Endodermal cell (in vitro differentiated cells): ENCODE results near the gene ACSL3. TPM values are rescaled to one million over a fixed set of nuclear protein-coding genes. Genes with fewer than 3 reads are reported as not detected.

ENCODE experiments used
- DNase-seq: peaks from one replicate; pipeline ENCODE4 v3.0.0-alpha.2; 2017
- H3K27ac ChIP-seq: 2 replicates; pipeline ENCODE4 v1.5.1; 2013; ENCODE audit warnings: mild to moderate bottlenecking, low read depth, low read length, moderate library complexity
- H3K27me3 ChIP-seq: 2 replicates; pipeline ENCODE4 v1.6.1; 2013; ENCODE audit warnings: mild to moderate bottlenecking, low read length, moderate library complexity; ENCODE audit not compliant: insufficient read depth, control insufficient read depth, poor library complexity, severe bottlenecking
- H3K36me3 ChIP-seq: 2 replicates; pipeline ENCODE4 v1.7.0; 2013; ENCODE audit warnings: mild to moderate bottlenecking, low read length, moderate library complexity; ENCODE audit not compliant: control insufficient read depth, insufficient read depth
- H3K4me1 ChIP-seq: one replicate; pipeline ENCODE4 v1.7.0; 2013; ENCODE audit warnings: low read length; ENCODE audit not compliant: control insufficient read depth, insufficient read depth
- H3K4me3 ChIP-seq: 2 replicates; pipeline ENCODE4 v1.5.1; 2013; ENCODE audit warnings: mild to moderate bottlenecking, low read length, moderate library complexity
- H3K9ac ChIP-seq: 2 replicates; pipeline ENCODE4 v1.6.1; 2013; ENCODE audit warnings: mild to moderate bottlenecking, low read length, moderate library complexity; ENCODE audit not compliant: poor library complexity, severe bottlenecking; ENCODE audit errors: extremely low read depth
- H3K9me3 ChIP-seq: 2 replicates; pipeline ENCODE4 v1.6.1; 2013; ENCODE audit warnings: mild to moderate bottlenecking, low read length, moderate library complexity; ENCODE audit not compliant: control insufficient read depth
- H3K27ac Mint-ChIP-seq: 2 replicates; pipeline ENCODE4 v1.8.0; 2020; ENCODE audit warnings: mixed read lengths
- H3K27me3 Mint-ChIP-seq: 2 replicates; pipeline ENCODE4 v1.8.0; 2021; ENCODE audit warnings: mild to moderate bottlenecking, mixed read lengths; ENCODE audit not compliant: insufficient read depth
- H3K36me3 Mint-ChIP-seq: 2 replicates; pipeline ENCODE4 v1.8.0; 2020; ENCODE audit warnings: low read depth, mixed read lengths
- H3K4me1 Mint-ChIP-seq: 2 replicates; pipeline ENCODE4 v1.8.0; 2020; ENCODE audit warnings: mixed read lengths
- H3K4me3 Mint-ChIP-seq: 2 replicates; pipeline ENCODE4 v1.8.0; 2020; ENCODE audit warnings: mild to moderate bottlenecking, moderate library complexity, mixed read lengths
- H3K9me3 Mint-ChIP-seq: 2 replicates; pipeline ENCODE4 v1.8.0; 2020; ENCODE audit warnings: mild to moderate bottlenecking, mixed read lengths
- CTCF ChIP-seq: fragments of 200-600 bp; sonication (generic); conservative IDR thresholded peaks from 2 replicates; pipeline ENCODE4 v1.5.0; 2021; ENCODE audit warnings: antibody characterized with exemption, mild to moderate bottlenecking
- WGBS, 2 experiments: methylation state at CpG; one replicate each; pipeline versions ENCODE4 v1.1.5 to v1.1.7; 2013; ENCODE audit warnings: missing lambda C conversion rate in 2 of 2, mixed read lengths in 1 of 2; ENCODE audit not compliant: insufficient coverage in 1 of 2, insufficient read length in 1 of 2; 5-methylcytosine and 5-hydroxymethylcytosine counted together
- total RNA-seq, 2 donors: library from RNA; stranded (reverse); fragmentation: NEBNext Ultra II Directional in 1 of 2; extraction: Animal tissue kit (Norgen Biotek cat#: 25700) in 1 of 2; gene quantifications; 2 replicates in 1 of 2; 3 replicates in 1 of 2; pipeline ENCODE4 v1.2.1, GENCODE V29; 2021

Gene ACSL3
- total RNA-seq, 2 donors from 2014 or later, result 65.2 to 65.7 TPM

GRCh38 chr2:222942977-222943376 lies 82.1 kb downstream of the ACSL3 start:
- H3K27me3 ChIP-seq, result no peaks in the 10 kb centered on the region

GRCh38 chr2:222943820-222944219 lies 83.0 kb downstream of the ACSL3 start:
- H3K9me3 ChIP-seq, result peaks cover 1% of the 10 kb centered on the region

More at GRCh38 chr2:222942977-222943376, 82.1 kb downstream of the ACSL3 start:
- 100% methylated on average over 1 of the region's 1 CpG; no CpG with 5 or more reads in 1 of the 2 experiments for WGBS, 2 experiments
- Histone ChIP-seq H3K9ac (no peak overlapping the region), H3K36me3 (peaks cover 4% of the 10 kb centered on the region), H3K4me1 (no peaks in the 10 kb centered on the region), H3K9me3 (peaks cover 9% of the 10 kb centered on the region), H3K4me3 (no peak overlapping the region), H3K27ac (no peak overlapping the region)
- Mint-ChIP-seq H3K9me3 (peaks cover 4% of the 10 kb centered on the region), H3K4me3 (no peak overlapping the region), H3K4me1 (no peaks in the 10 kb centered on the region), H3K27me3 (no peaks in the 10 kb centered on the region), H3K36me3 (peaks cover 6% of the 10 kb centered on the region), H3K27ac (no peak overlapping the region)
- DNase-seq, result no peak
- no peak for TF ChIP-seq CTCF

GRCh38 chr2:222944552-222944951 lies 83.7 kb downstream of the ACSL3 start:
- H3K27me3 ChIP-seq, result no peaks in the 10 kb centered on the region
- no peak for DNase-seq
- no peaks in the 10 kb centered on the region for H3K27me3 Mint-ChIP-seq

More at GRCh38 chr2:222943820-222944219, 83.0 kb downstream of the ACSL3 start:
- H3K4me3 ChIP-seq, result no peak overlapping the region
- Mint-ChIP-seq H3K4me1 (no peaks in the 10 kb centered on the region), H3K27ac (no peak overlapping the region), H3K36me3 (peaks cover 6% of the 10 kb centered on the region), H3K27me3 (no peaks in the 10 kb centered on the region), H3K9me3 (peaks cover 4% of the 10 kb centered on the region), H3K4me3 (no peak overlapping the region)
- DNase-seq, result no peak
- 97 to 100% methylated on average over 1 of the region's 1 CpG for WGBS, 2 experiments
- H3K36me3 ChIP-seq, result peaks cover 4% of the 10 kb centered on the region
- H3K27me3 ChIP-seq, result no peaks in the 10 kb centered on the region
- TF ChIP-seq CTCF, result no peak
- H3K9ac ChIP-seq, result no peak overlapping the region
- no peak overlapping the region for H3K27ac ChIP-seq
- H3K4me1 ChIP-seq, result no peaks in the 10 kb centered on the region

More at GRCh38 chr2:222944552-222944951, 83.7 kb downstream of the ACSL3 start:
- WGBS, 2 experiments, result 86 to 100% methylated on average over 1 of the region's 1 CpG
- peaks cover 4% of the 10 kb centered on the region for H3K36me3 ChIP-seq
- no peak overlapping the region for H3K9ac ChIP-seq
- H3K36me3 Mint-ChIP-seq, result peaks cover 3% of the 10 kb centered on the region
- no peak overlapping the region for H3K27ac ChIP-seq
- H3K4me3 ChIP-seq, result no peak overlapping the region
- no peak overlapping the region for H3K4me3 Mint-ChIP-seq
- no peak overlapping the region for H3K27ac Mint-ChIP-seq
- no peaks in the 10 kb centered on the region for H3K9me3 Mint-ChIP-seq
- no peaks in the 10 kb centered on the region for H3K4me1 ChIP-seq
- TF ChIP-seq CTCF, result no peak
- H3K9me3 ChIP-seq, result no peaks in the 10 kb centered on the region
- no peaks in the 10 kb centered on the region for H3K4me1 Mint-ChIP-seq
